Measurements from ENCODE around the gene MYO3B.

Gene MYO3B

GRCh38 chr2:170455617-170456426, 277.9 kb downstream of the MYO3B start:
- ChIA-PET POLR2A (ENCODE audit: low non-redundant PET) (no interaction called here), CTCF (no interaction called here)
- DNase-seq (ENCODE audit: low spot score) = no peak
- no peak overlapping the region for H3K27ac ChIP-seq
- TF ChIP-seq, protein P1, sequence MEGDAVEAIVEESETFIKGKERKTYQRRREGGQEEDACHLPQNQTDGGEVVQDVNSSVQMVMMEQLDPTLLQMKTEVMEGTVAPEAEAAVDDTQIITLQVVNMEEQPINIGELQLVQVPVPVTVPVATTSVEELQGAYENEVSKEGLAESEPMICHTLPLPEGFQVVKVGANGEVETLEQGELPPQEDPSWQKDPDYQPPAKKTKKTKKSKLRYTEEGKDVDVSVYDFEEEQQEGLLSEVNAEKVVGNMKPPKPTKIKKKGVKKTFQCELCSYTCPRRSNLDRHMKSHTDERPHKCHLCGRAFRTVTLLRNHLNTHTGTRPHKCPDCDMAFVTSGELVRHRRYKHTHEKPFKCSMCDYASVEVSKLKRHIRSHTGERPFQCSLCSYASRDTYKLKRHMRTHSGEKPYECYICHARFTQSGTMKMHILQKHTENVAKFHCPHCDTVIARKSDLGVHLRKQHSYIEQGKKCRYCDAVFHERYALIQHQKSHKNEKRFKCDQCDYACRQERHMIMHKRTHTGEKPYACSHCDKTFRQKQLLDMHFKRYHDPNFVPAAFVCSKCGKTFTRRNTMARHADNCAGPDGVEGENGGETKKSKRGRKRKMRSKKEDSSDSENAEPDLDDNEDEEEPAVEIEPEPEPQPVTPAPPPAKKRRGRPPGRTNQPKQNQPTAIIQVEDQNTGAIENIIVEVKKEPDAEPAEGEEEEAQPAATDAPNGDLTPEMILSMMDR (conservative IDR thresholded peaks at IDR 0.05; ENCODE audit: low read depth) = no peak

GRCh38 chr2:170456914-170457313, 279.0 kb downstream of the MYO3B start:
- POLR2A ChIA-PET (ENCODE audit: low non-redundant PET) = no interaction called here
- no peak for DNase-seq (ENCODE audit: low spot score)
- CTCF ChIA-PET = no interaction called here

GRCh38 chr2:170457742-170458141, 279.8 kb downstream of the MYO3B start:
- POLR2A ChIA-PET (ENCODE audit: low non-redundant PET) = no interaction called here
- CTCF ChIA-PET = no interaction called here
- TF ChIP-seq, protein P1 (conservative IDR thresholded peaks at IDR 0.05; ENCODE audit: low read depth) = no peak
- no peak for DNase-seq (ENCODE audit: low spot score)
- no peak overlapping the region for H3K27ac ChIP-seq

More at GRCh38 chr2:170456914-170457313, 279.0 kb downstream of the MYO3B start:
- TF ChIP-seq, protein P1 (conservative IDR thresholded peaks at IDR 0.05; ENCODE audit: low read depth) = no peak
- H3K27ac ChIP-seq = no peak overlapping the region

- DNase-seq (ENCODE audit: low spot score) = no peak
- ChIA-PET CTCF (interaction anchor here (0.6 to 0.8 kb wide), 2 partner anchors 34 to 351 kb away, joined by 3 to 4 read pairs; no protein-coding TSS in a partner anchor), POLR2A (ENCODE audit: low non-redundant PET) (no interaction called here)
- no peak overlapping the region for H3K27ac ChIP-seq
- TF ChIP-seq, protein P1 (conservative IDR thresholded peaks at IDR 0.05; ENCODE audit: low read depth) = no peak
Measured at GRCh38 chr2:170461889-170462288, 283.9 kb downstream of the MYO3B start.

DNA sequence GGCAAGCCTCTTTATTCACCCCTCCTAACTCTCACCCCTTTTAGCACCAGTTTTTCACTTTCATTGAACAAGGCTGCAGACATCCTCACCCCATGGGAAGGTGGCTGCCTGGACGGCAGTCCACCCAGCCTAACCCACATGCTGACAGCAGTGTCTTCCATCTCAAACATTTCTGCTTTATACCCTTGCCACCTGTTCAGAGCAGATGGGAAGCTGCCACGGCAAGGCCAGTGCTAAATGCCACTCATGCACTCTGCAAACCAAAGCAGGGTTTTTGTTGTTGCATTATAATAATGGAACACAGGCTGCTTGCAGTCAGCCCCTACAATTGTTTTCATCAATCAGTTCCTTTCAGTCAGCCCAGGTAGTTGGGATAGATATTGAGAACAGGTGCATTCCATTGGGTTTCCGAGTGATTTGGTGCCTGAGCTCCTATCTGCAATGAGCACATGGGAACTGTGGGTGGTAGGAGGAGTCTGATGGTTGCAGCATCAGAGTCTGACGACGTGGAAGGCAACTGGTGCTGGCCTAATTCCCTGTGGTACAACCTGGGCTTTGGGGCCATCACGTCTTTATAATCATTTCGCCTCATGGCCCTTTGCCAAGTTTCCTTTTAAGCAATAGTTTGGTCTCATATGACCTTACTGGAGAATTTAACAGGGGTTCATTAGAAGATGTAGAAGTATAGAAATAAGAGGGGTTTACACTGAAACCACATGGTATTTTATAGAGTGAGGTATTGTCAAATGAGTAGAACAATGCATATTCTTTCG, 284.7 kb downstream of the MYO3B start:
- POLR2A ChIA-PET (ENCODE audit: low non-redundant PET) = no interaction called here
- no peak for DNase-seq (ENCODE audit: low spot score)
- TF ChIP-seq, protein P1 (conservative IDR thresholded peaks at IDR 0.05; ENCODE audit: low read depth) = no peak
- CTCF ChIA-PET = interaction anchor here (0.8 kb wide), 1 partner anchor 350 kb away, joined by 3 read pairs; no protein-coding TSS in a partner anchor
- H3K27ac ChIP-seq = no peak overlapping the region

- H3K27ac ChIP-seq = no peak overlapping the region
- CTCF ChIA-PET = no interaction called here
- TF ChIP-seq, protein P1 (conservative IDR thresholded peaks at IDR 0.05; ENCODE audit: low read depth) = no peak
- no peak for DNase-seq (ENCODE audit: low spot score)
- POLR2A ChIA-PET (ENCODE audit: low non-redundant PET) = no interaction called here
Measured at GRCh38 chr2:170463206-170463537, 285.2 kb downstream of the MYO3B start.

All from RWPE1 (cell line).